Ascending aorta (tissue), 2 donors: Measurements from ENCODE around the gene BCAS1. TPM values are rescaled to one million over a fixed set of nuclear protein-coding genes. Genes with fewer than 3 reads are reported as not detected.

Source experiments
- DNase-seq, 2 donors: peaks; one replicate each; pipeline ENCODE4 v3.0.0-alpha.2; 2019; ENCODE audit warnings: low spot score in 2 of 2
- H3K27ac ChIP-seq, 2 donors: fragments of 200-600 bp; sonication (generic); one replicate each; pipeline ENCODE4 v1.5.1; 2016 to 2017; ENCODE audit warnings: mild to moderate bottlenecking in 1 of 2
- H3K27me3 ChIP-seq: fragments of 200-600 bp; sonication (generic); one replicate; pipeline ENCODE4 v1.5.1; 2017
- H3K36me3 ChIP-seq, 2 donors: fragments of 200-600 bp; sonication (generic); one replicate each; pipeline ENCODE4 v1.5.1; 2016
- H3K4me1 ChIP-seq, 2 donors: fragments of 200-600 bp; sonication (generic); one replicate each; pipeline ENCODE4 v1.5.1; 2016 to 2017; ENCODE audit warnings: mild to moderate bottlenecking in 1 of 2
- H3K4me3 ChIP-seq, 2 donors: fragments of 200-600 bp; sonication (generic); one replicate each; pipeline ENCODE4 v1.5.1; 2016 to 2017; ENCODE audit warnings: mild to moderate bottlenecking in 1 of 2
- H3K9me3 ChIP-seq, 2 donors: fragments of 200-600 bp; sonication (generic); one replicate each; pipeline ENCODE4 v1.5.1; 2016
- CTCF ChIP-seq, 3 experiments: fragments of 200-600 bp in 2 of 3; fragments of 450-650 bp in 1 of 3; sonication (generic) in 2 of 3; IDR thresholded peaks; one replicate each; pipeline ENCODE4 v1.5.1; 2016 to 2019; ENCODE audit warnings: antibody characterized with exemption in 3 of 3, mild to moderate bottlenecking in 1 of 3, moderate library complexity in 1 of 3
- intact Hi-C: fragments of 100-400 bp; cut with DNase I; formaldehyde crosslinking; loops from one replicate; pipeline ENCODE4 v1.15.1; 2023
- total RNA-seq: library from RNA; depleted of rRNA; stranded (reverse); fragments of >200 nt; gene quantifications from one replicate; pipeline ENCODE4 v1.1.0, GENCODE V29; 2016

BCAS1 gene
- total RNA-seq, 1 donor from 2014 or later: not detected

DNA sequence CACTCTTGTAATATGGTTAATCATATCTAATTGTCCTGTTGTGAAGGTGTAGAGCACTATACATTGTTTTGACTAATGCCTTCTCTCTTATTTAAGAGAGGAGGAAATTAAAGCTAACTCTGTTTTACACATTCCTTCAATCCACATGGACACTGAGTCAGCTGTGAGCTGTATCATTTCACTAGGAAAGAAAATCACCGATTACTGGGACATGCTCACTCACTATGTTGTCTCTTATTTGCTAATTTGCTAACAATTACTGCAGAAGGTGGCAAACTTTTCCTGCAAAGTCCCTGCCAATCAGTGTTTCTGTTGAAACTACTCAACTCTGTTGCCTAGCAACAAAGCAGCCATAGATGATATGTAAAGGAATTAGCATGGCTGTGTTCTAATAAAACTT lies 98.2 kb downstream of the BCAS1 start:
- intact Hi-C loops: no loop called here

DNA sequence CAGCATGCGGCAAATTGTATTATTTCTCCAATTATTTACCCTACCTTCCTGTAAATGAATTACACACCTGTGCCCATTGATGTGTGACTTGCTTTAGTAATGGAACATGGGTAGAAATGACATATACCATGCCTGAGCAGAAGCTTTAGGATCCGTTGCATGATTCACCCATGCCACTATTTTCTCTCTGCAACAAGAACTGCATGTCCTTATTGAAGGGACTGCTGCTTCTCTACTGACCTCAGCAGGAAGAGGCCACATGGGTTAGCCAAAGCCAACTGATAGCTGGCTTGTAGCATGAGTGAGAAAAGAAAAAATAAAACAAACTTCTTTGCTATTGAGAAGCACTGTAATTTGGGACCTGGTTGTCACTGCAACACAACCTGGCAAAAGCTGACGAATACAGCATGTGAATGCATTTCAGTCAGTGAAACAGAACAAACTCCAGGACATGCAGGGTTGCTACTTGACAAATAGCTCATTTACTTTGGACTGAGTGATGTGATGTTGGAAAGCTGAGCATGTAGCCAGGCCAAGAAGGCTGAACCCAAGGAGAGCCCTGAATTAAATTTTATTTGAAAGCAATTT lies 99.2 kb downstream of the BCAS1 start:
- intact Hi-C loops: no loop called here
- no peak overlapping the region for H3K27ac ChIP-seq
- no peak for DNase-seq
- no peaks in the 10 kb centered on the region for H3K9me3 ChIP-seq
- no peak overlapping the region for H3K4me3 ChIP-seq
- TF ChIP-seq CTCF (IDR thresholded peaks at IDR 0.05): no peak
- no peaks in the 10 kb centered on the region for H3K36me3 ChIP-seq
- no peaks in the 10 kb centered on the region for H3K4me1 ChIP-seq
- H3K27me3 ChIP-seq: no peaks in the 10 kb centered on the region

More for the DNA sequence above, 98.2 kb downstream of the BCAS1 start:
- Histone ChIP-seq H3K27me3 (no peaks in the 10 kb centered on the region), H3K9me3 (no peaks in the 10 kb centered on the region), H3K36me3 (no peaks in the 10 kb centered on the region), H3K27ac (no peak overlapping the region), H3K4me3 (no peak overlapping the region), H3K4me1 (no peaks in the 10 kb centered on the region)
- no peak for DNase-seq
- no peak for TF ChIP-seq CTCF (IDR thresholded peaks at IDR 0.05)

DNA sequence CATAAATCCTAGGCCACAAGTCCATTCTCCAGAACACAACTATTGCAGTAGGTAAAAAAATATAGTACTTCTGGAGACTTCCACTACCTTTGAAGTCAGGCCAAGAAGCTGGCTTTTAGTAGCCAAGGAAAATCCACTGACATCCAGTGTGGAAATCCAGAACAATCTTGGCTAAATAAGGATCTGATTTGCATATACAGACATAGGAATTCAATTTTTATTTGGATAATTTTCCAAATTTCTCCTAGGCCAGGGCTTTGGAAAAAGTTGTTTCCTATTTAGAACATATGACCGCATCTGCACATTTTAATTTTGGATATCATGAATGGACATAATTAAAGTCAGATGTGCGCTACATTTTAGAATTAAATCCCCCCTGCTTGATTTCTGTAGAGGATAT lies 100.2 kb downstream of the BCAS1 start:
- Histone ChIP-seq H3K4me1 (no peaks in the 10 kb centered on the region), H3K27me3 (no peaks in the 10 kb centered on the region), H3K27ac (no peak overlapping the region), H3K4me3 (no peak overlapping the region), H3K9me3 (no peaks in the 10 kb centered on the region), H3K36me3 (no peaks in the 10 kb centered on the region)
- no peak for TF ChIP-seq CTCF (IDR thresholded peaks at IDR 0.05)
- no peak for DNase-seq
- intact Hi-C loops: no loop called here

GRCh38 chr20:53967527-53967926 lies 102.9 kb downstream of the BCAS1 start:
- Histone ChIP-seq H3K4me3 (no peak overlapping the region), H3K36me3 (no peaks in the 10 kb centered on the region), H3K9me3 (no peaks in the 10 kb centered on the region), H3K27ac (no peak overlapping the region), H3K4me1 (no peaks in the 10 kb centered on the region), H3K27me3 (no peaks in the 10 kb centered on the region)
- TF ChIP-seq CTCF (IDR thresholded peaks at IDR 0.05): no peak
- DNase-seq: no peak
- intact Hi-C loops: no loop called here

GRCh38 chr20:53966774-53967398 lies 103.5 kb downstream of the BCAS1 start:
- Histone ChIP-seq H3K36me3 (no peaks in the 10 kb centered on the region), H3K9me3 (no peaks in the 10 kb centered on the region), H3K27me3 (no peaks in the 10 kb centered on the region), H3K27ac (no peak overlapping the region), H3K4me1 (no peaks in the 10 kb centered on the region), H3K4me3 (no peak overlapping the region)
- no peak for DNase-seq
- intact Hi-C loops: no loop called here
- no peak for TF ChIP-seq CTCF (IDR thresholded peaks at IDR 0.05)
